ENCODE results near the gene SYNDIG1L. TPM values are rescaled to one million over a fixed set of nuclear protein-coding genes. Genes with fewer than 3 reads are reported as not detected.
A peak's percentile ranks its signal among the peaks of the same experiment; 100 is the strongest.
"Not testable (repeated sequence)": the region's sequence is repeated elsewhere in the genome, so short reads cannot be mapped to it uniquely, and the experiment has no call there.

Gene SYNDIG1L
- total RNA-seq, 4 donors from 2014 or later = 0.21 to 0.91 (median 0.32) TPM; not detected in 1

DNA sequence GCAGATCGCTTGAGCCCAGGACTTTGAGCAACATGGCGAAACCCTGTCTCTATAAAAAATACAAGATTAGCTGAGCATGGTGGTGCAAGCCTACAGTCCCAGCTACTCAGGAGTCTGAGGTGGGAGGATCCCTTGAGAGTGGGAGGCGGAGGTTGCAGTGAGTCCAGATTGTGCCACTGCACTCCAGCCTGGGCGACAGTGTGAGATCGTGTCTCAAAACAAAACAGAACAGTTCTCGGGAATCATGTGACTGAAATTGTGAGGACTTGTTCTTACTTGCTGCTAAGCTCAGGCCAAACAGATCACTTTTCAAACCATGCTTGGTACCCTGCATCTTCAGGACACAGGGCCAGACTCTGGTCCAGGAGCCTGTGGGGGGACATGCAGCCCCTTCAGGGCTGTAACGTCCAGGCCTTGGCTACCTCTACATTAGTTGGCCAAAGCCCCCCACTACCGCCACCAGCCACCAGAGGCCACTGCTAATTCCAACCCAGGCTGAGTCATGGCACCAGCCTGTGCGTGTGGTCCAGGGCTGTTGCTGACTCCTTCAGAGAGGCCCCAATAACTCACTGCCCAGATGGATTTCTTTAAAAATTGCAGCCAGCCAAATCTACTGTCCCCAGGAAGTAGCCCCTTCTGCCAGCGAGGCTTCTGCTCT lies 33.4 kb upstream of the SYNDIG1L start:
- 60% methylated on average over 9 of the region's 10 CpGs for WGBS
- Histone ChIP-seq H3K4me1 (peaks cover 6% of the 10 kb centered on the region), H3K4me3 (no peak overlapping the region), H3K27ac (no peak overlapping the region), H3K9me3 (no peaks in the 10 kb centered on the region), H3K27me3 (no peaks in the 10 kb centered on the region), H3K36me3 (no peaks in the 10 kb centered on the region)
- DNase-seq (ENCODE audit: low spot score in 2 of 2) = no peak
- TF ChIP-seq EP300 (IDR thresholded peaks at IDR 0.05) (no peak), POLR2A (IDR thresholded peaks at IDR 0.05) (no peak), POLR2AphosphoS5 (IDR thresholded peaks at IDR 0.05) (no peak)
- TF ChIP-seq, protein P1, sequence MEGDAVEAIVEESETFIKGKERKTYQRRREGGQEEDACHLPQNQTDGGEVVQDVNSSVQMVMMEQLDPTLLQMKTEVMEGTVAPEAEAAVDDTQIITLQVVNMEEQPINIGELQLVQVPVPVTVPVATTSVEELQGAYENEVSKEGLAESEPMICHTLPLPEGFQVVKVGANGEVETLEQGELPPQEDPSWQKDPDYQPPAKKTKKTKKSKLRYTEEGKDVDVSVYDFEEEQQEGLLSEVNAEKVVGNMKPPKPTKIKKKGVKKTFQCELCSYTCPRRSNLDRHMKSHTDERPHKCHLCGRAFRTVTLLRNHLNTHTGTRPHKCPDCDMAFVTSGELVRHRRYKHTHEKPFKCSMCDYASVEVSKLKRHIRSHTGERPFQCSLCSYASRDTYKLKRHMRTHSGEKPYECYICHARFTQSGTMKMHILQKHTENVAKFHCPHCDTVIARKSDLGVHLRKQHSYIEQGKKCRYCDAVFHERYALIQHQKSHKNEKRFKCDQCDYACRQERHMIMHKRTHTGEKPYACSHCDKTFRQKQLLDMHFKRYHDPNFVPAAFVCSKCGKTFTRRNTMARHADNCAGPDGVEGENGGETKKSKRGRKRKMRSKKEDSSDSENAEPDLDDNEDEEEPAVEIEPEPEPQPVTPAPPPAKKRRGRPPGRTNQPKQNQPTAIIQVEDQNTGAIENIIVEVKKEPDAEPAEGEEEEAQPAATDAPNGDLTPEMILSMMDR (IDR thresholded peaks at IDR 0.05) = peak in 1 of 2 donors; percentile 53

DNA sequence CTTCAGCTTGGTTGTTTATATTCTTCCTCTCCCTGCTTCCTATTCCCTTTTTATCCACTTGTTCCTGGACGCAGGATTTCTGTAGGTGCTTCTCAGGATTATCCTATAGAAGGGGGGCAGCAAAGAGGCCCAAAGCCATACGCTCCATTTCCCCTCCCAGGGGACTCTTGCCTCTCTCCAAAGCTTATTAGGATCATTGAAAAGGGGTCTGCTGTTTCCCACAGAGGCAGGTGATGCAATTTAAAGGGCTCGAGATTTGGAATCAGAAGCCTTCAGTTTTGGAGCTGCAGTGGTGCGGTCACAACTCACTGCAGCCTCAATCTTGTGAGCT lies 31.5 kb upstream of the SYNDIG1L start:
- no peak for TF ChIP-seq POLR2A (IDR thresholded peaks at IDR 0.05)
- TF ChIP-seq, protein P1 (IDR thresholded peaks at IDR 0.05) = no peak
- TF ChIP-seq POLR2AphosphoS5 (IDR thresholded peaks at IDR 0.05) = no peak
- no peak for TF ChIP-seq EP300 (IDR thresholded peaks at IDR 0.05)
- H3K9me3 ChIP-seq = no peaks in the 10 kb centered on the region
- WGBS = 91% methylated on average over 4 of the region's 4 CpGs
- no peaks in the 10 kb centered on the region for H3K36me3 ChIP-seq
- no peak overlapping the region for H3K4me3 ChIP-seq
- peaks cover 6% of the 10 kb centered on the region for H3K4me1 ChIP-seq
- no peak overlapping the region for H3K27ac ChIP-seq
- no peak for DNase-seq (ENCODE audit: low spot score in 2 of 2)
- H3K27me3 ChIP-seq = no peaks in the 10 kb centered on the region

DNA sequence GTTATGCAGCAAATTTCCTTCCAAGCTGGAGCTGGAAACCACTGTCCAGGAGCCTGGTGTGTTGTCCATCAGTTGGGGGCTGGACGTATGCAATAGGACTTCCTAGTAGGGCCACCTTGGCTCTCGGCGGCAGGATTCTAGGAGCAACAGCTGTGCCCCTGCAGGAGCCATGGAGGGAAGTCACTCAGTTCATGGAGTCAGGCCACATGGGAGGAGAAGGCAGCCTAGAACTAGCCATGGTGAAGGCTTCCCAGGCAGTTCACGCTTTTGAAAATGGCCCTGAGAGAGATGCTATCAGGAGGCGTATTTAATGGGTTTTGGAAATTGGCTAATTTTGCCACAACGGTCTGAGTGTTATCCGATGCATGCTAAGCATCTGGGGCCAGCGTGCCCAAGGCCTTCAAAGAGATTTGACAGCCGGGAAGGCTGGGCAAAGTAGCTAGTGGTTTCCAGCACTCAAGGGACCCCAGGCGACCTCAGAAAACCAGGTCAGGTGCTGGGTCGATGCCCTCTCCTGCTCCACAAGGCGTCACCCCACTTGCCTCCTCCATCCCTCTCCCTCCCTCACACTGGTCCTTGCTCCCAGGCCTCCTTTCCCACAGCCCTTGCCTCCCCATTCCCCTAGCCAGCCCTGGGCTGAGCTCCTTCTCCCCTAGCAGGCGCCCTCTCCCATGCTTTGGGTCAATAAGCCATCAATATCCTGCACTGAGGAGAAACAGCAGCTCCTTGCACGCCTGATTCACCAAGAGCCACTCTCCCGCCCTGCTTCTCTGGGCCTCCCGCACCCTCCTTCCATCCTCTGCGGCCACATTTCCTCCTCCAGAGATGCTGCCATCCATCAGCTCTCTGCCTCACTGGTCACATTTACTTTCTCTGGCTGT lies 30.9 kb upstream of the SYNDIG1L start:
- H3K4me3 ChIP-seq = no peak overlapping the region
- TF ChIP-seq POLR2AphosphoS5 (IDR thresholded peaks at IDR 0.05) (no peak), EP300 (IDR thresholded peaks at IDR 0.05) (no peak), POLR2A (IDR thresholded peaks at IDR 0.05) (no peak)
- TF ChIP-seq, protein P1 (IDR thresholded peaks at IDR 0.05) = no peak
- H3K9me3 ChIP-seq = no peaks in the 10 kb centered on the region
- 81% methylated on average over 17 of the region's 17 CpGs for WGBS
- DNase-seq (ENCODE audit: low spot score in 2 of 2) = no peak
- H3K36me3 ChIP-seq = no peaks in the 10 kb centered on the region
- H3K27ac ChIP-seq = no peak overlapping the region
- H3K4me1 ChIP-seq = peaks cover 6% of the 10 kb centered on the region
- no peaks in the 10 kb centered on the region for H3K27me3 ChIP-seq

DNA sequence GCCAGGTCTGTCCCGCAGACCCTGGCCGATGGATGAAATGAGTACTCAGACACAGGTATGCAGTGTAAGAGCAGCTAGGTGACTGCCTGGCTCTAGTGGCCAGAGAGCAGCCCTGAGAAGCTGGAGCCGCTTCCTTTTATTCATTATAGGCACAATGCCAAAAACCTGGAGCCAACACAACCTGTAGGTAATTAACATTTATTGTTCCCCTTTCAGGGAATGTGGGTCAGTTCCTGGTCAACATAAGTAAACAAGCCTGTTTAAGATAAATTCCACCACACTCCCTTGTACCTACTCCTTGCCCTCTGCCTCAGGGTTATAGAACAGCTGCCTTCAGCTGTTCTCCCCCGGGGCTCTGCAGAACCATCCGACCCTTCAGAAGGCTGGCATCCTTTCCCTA lies 28.4 kb upstream of the SYNDIG1L start:
- not testable (repeated sequence) for H3K36me3 ChIP-seq; H3K27me3 ChIP-seq; H3K4me1 ChIP-seq; H3K27ac ChIP-seq; H3K9me3 ChIP-seq; DNase-seq (ENCODE audit: low spot score in 2 of 2); H3K4me3 ChIP-seq
- WGBS = 73% methylated on average over 5 of the region's 5 CpGs

DNA sequence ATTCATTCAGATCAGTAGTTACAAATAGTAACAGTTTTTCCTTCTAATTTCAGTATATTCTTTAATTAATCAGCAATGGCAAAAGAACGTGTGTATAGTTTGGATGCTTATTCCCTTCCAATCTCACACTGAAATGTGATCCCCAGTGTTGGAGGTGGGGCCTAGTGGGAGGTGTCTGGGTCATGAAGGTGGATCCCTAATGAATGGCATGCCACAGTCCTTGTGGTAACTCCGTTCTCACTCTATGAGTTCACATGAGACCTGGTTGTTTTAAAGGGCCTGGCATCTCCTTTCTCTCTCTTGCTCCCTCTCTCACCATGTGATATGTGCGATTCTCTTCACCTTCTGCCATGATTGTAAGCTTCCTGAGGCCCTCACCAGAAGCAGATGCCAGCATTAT lies 18.9 kb upstream of the SYNDIG1L start:
- Histone ChIP-seq H3K36me3 (no peaks in the 10 kb centered on the region), H3K4me1 (no peaks in the 10 kb centered on the region), H3K27me3 (no peaks in the 10 kb centered on the region), H3K9me3 (no peaks in the 10 kb centered on the region), H3K4me3 (no peak overlapping the region), H3K27ac (no peak overlapping the region)
- DNase-seq (ENCODE audit: low spot score in 2 of 2) = no peak
- WGBS = 30% methylated on average over 3 of the region's 3 CpGs
- TF ChIP-seq EP300 (IDR thresholded peaks at IDR 0.05) = no peak
- TF ChIP-seq, protein P1 (IDR thresholded peaks at IDR 0.05) = no peak
- no peak for TF ChIP-seq POLR2A (IDR thresholded peaks at IDR 0.05)
- TF ChIP-seq POLR2AphosphoS5 (IDR thresholded peaks at IDR 0.05) = no peak

Measured in suprapubic skin (tissue), 4 donors.